ENCODE measurements around the gene TM7SF3.
"Not testable (repeated sequence)": the region's sequence is repeated elsewhere in the genome, so short reads cannot be mapped to it uniquely, and the experiment has no call there.

TM7SF3 gene

GRCh38 chr12:26988703-26989102, 25.5 kb downstream of the TM7SF3 start:
- in situ Hi-C loops (cut with MboI; ENCODE audit: low sequenced_read_pairs): no loop called here

GRCh38 chr12:26987634-26988424, 26.4 kb downstream of the TM7SF3 start:
- in situ Hi-C loops (cut with MboI; ENCODE audit: low sequenced_read_pairs): no loop called here

DNA sequence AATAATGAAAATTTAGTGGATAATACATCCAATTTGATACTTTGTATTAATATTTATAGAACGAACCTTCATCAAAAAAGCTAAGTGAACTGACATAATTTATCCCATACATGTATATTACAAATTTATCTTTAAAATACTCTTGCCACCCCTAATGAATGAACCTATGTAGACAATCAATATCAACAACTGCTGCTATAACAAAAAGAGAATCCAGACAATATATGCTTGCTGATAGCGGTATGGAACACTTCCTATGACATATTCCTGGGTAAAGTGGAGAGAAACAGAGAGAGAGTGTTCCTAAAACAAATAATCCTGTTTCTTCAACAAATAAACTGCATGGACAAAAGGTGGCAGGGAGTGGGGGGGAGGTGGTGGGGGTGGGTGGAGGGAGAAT, 31.3 kb downstream of the TM7SF3 start:
- in situ Hi-C loops (cut with MboI; ENCODE audit: low sequenced_read_pairs): no loop called here

DNA sequence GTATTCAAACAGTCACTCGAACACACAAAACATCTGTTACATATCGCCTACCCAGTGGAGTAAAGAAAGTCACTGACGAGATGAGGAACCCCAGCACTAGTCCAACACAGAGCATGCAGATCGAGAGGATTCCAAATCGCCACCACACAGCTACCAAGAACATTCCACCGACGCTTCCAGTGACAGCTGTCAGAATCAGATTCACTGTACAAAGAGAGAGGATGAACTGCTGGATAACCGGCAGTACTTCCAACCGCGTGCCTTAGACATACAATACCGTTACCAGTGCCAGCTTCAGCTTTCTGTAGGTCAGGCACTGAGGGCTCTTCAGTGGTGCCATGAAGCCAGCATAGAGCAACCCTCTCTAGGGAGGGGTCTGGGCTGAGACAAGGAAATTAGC, 34.5 kb downstream of the TM7SF3 start:
- in situ Hi-C loops (cut with MboI; ENCODE audit: low sequenced_read_pairs): no loop called here

- in situ Hi-C loops (cut with MboI; ENCODE audit: low sequenced_read_pairs): no loop called here
These were observed 35.4 kb downstream of the TM7SF3 start for GRCh38 chr12:26978801-26979200.

- in situ Hi-C loops (cut with MboI; ENCODE audit: low sequenced_read_pairs): no loop called here
These were observed 37.5 kb downstream of the TM7SF3 start for GRCh38 chr12:26976687-26977086.

- in situ Hi-C loops (cut with MboI; ENCODE audit: low sequenced_read_pairs): no loop called here
These were observed 42.2 kb downstream of the TM7SF3 start for GRCh38 chr12:26971963-26972362.

GRCh38 chr12:26970136-26970535, 44.0 kb downstream of the TM7SF3 start:
- in situ Hi-C loops (cut with MboI; ENCODE audit: low sequenced_read_pairs): no loop called here

DNA sequence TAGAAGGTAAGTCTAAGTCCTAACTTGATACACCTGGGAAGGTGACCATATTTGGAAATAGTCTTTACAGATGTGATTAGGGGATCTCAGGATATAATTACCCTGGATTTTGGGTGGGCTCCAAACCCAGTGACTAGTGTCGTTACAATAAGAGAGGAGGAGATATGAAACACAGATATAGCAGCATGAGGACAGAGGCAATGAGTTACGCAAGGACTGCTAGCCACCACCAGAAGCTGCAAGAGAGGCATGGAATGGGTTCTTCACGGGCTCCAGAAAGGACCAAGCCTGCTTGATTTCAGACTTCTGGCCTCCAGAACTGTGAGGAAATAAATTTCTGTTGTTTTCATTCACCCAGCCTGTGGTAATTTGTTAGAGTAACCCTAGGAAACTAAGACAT, 47.3 kb downstream of the TM7SF3 start:
- in situ Hi-C loops (cut with MboI; ENCODE audit: low sequenced_read_pairs): no loop called here

DNA sequence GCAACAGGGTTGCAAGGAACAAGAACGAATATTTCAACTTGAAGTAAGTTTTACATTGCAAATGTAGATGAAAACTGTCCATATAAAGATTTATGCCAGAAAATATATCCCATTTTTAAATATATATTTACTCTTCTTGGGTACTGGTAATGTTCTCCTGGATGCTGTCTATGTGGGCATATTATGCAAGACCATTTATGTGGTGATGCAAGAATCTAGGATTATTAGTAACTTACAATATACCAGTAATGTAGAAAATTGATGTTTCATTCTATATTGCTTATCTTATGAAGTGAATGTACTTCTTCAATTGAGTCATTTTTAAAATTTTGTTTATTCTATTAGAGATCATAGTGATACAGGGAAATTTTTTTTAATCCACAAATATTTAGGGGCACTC, 50.8 kb downstream of the TM7SF3 start:
- in situ Hi-C loops (cut with MboI; ENCODE audit: low sequenced_read_pairs): no loop called here

DNA sequence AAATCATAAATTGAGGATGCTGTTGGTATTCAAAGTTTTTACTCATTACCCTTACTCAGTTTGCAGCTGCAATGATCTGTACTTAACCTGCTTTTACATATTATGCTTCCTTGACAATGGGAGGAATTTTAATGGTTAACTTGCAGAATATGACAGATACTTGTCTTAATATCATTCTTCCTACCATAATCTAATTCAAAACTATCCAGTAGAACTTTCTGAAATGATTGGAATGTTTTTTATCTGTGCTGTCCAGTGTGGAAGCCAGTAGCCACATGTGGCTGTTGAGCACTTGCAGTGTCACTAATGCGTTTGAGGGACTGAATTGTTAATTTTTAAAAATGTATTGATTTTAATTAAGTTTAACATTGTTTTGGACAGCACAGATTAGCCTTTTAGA, 52.4 kb downstream of the TM7SF3 start:
- in situ Hi-C loops (cut with MboI; ENCODE audit: low sequenced_read_pairs): no loop called here

- in situ Hi-C loops (cut with MboI; ENCODE audit: low sequenced_read_pairs): not testable (repeated sequence)
These were observed 52.8 kb downstream of the TM7SF3 start for GRCh38 chr12:26961391-26961790.

DNA sequence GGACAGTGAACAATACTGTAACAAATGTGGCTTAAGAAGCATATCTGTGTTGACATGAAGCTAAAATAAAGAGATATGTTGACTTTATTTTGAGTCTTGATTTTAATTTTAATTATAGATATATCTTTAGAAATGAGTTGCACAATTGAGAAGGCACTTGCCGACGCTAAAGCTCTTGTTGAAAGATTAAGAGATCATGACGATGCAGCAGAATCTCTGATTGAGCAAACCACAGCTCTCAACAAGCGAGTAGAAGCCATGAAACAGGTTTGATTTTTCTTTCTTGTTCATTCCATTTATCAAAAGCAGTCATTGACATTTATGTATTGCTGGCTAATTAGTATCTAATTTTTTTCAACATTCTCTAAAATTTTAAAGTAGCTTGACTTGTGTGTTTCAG, 60.2 kb downstream of the TM7SF3 start:
- in situ Hi-C loops (cut with MboI; ENCODE audit: low sequenced_read_pairs): no loop called here

DNA sequence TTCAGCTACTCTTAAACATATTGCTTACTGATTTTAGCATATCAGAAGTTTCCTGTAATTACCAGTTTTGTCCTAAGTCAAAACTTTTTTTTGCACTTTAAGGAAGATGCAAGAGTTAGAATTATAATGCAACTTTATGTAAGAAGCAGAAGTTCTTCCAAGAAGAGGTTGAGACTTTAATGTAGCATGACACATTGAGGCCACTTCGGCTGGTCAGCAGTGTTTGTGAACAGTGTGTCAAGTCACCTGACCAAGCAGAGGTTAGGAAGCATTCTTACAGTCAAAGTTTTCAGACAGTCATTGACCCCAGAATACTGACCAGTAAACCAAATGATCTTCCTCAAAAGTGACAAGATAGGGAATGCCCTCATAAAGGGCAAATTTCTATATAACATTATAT, 60.7 kb downstream of the TM7SF3 start:
- in situ Hi-C loops (cut with MboI; ENCODE audit: low sequenced_read_pairs): no loop called here

GRCh38 chr12:26948309-26948708, 65.9 kb downstream of the TM7SF3 start:
- in situ Hi-C loops (cut with MboI; ENCODE audit: low sequenced_read_pairs): no loop called here

DNA sequence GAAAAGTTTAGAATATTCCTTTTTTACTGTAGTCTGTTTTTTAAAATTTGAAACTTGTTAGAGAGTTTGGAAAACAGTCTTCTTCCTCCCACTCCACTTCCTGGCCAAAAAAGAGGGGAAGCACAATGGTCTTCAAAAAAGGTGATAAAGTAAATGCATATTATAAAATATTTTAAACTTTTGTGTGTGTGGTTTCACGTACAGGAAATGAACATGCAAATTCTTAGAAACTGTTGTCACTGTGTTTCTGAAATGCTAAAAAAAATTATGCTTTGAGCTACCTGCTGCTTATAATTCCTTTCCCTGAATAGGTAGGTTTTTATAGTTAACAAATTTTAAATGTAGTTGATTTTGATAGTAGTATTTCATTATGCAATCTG, 73.0 kb downstream of the TM7SF3 start:
- in situ Hi-C loops (cut with MboI; ENCODE audit: low sequenced_read_pairs): no loop called here

DNA sequence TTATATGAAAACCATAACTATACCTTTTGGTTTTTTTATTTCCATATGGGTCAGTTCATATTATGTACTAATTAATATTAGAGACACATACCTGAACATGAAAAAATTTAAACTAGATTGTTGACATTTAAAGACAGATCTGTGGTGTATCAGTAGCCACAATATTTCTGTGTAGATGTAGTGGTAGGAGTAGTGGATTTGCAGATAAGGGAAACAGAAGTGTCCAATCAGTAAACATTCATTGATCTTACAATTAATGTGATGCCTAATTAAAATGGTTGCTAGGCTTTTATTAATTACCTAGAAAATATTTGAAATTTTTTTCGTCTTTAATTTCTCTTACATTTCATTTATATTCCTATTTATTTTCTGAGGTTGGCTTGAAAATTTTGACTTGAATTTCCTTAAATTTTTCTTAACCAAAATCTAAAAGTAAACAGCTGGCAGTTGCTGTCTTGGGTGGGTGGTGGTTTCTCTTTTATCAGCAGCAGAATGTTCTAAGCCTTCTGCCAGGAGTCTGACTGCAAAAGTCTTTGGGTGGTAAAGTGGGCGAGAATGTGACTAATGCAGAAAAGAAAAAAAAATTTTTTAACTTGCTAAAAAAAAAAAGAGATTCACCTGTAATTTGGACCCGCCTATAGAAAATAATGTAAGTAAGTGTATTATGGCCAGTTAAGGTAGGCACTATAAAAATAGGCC, 73.5 kb downstream of the TM7SF3 start:
- in situ Hi-C loops (cut with MboI; ENCODE audit: low sequenced_read_pairs): no loop called here

DNA sequence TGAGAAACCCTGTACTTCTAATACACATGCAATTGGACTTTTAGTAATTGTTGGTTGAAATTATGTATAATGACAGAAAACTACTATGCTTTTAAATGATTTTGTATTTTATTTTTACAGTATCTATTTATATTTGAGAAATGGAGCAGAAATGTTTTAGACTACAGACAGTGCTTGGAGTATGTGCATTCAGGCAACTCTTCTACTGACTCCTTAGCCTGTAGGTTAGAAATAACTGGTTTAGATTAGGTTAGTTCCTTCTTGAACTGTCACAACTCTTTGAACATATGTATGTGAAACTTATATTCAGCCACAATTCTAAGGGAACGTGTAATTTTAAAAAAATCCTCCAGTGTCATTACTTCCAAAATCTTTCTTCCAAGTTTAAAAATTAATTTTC, 74.2 kb downstream of the TM7SF3 start:
- in situ Hi-C loops (cut with MboI; ENCODE audit: low sequenced_read_pairs): no loop called here

- in situ Hi-C loops (cut with MboI; ENCODE audit: low sequenced_read_pairs): no loop called here
These were observed 74.9 kb downstream of the TM7SF3 start for GRCh38 chr12:26939192-26939832.

DNA sequence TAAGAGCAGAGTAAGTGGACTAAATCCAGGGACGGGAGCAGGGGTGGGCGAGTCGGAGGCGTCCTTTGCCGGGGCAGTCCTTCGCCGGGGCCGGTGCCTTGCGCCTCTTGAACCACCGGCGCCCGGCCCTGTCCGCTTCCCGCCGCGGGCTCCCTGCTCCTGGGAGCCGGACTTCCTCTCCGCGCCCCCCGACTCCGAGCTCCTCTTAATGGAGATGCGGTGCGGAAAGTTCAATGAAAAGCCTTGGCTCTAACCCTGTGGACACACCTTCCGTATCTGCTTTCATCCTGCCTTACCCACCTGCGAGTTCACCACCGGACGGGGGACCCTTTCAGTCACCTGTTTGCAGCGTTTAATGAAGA, 75.5 kb downstream of the TM7SF3 start:
- in situ Hi-C loops (cut with MboI; ENCODE audit: low sequenced_read_pairs): no loop called here

DNA sequence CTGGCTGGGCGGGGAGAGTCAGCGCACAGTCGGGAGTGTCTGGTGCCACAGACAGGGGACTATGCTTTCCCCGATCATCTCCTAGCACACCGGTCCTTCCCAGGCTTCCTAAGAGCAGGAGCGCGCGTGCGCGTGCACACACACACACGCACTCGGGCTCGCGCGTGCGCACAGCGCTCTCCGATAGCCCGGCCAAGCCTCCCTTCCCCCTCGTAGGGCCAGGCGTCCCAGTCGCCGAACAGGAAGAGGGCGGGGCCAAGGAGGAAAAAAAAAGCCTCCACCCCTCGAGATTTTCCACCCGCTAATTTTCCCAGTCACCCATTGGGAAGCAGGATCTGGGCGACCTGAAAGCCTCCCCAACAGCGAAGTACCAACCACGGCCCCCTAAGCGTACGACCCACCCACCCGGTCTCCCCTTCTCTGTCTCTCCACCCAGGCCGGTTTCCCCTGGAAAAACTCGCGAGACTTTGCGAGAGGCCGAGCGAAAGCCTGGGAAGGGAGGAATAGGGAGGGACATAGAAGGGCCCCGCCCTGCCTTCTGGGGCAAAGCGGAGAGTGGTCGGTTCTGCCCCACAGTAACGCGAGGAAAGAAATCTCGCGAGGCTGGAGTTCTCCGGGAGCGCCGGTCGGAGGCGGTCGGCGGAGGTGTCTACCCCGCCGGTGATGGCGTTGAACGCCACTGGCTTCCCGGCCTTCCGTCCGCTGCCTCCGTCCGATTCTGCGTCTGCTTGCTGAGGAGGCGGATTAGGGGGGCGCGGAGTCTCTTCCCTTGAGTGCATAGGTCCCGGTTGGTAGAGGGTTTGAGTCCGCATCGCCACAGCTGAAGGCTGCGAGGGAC, 76.1 kb downstream of the TM7SF3 start, which contains the start of the genes FGFR1OP2 and INTS13:
FGFR1OP2 (plus strand) TSS at position 608 of the 838 bp plus-strand sequence. CDS start 15,689 bp downstream, outside the sequence.
INTS13 (minus strand) TSS at position 119 of the 838 bp plus-strand sequence. CDS start 1,178 bp downstream, outside the sequence.
- in situ Hi-C loops (cut with MboI; ENCODE audit: low sequenced_read_pairs): no loop called here
